ENCODE measurements around the gene NAALADL2.

NAALADL2 gene

DNA sequence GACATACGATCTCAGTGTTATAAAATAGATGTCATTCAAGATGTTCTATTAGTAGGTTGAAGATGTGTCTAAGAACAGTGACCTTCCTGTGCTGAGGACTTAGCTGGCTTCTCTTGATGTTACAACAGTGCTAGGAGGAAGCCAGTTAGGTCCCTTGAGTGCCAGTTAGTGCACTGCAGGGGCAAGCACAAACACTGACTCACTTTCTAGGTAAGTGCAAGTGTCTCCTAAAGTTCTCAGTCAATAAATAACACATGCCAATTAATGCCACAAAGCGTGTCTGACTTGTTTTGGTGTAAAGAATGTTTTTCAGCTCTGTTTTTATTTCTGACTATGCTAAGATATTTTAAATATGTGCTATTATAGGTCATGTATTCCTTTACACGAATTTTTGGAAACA is 211.8 kb downstream of the NAALADL2 start:
- TF ChIP-seq, protein P1, sequence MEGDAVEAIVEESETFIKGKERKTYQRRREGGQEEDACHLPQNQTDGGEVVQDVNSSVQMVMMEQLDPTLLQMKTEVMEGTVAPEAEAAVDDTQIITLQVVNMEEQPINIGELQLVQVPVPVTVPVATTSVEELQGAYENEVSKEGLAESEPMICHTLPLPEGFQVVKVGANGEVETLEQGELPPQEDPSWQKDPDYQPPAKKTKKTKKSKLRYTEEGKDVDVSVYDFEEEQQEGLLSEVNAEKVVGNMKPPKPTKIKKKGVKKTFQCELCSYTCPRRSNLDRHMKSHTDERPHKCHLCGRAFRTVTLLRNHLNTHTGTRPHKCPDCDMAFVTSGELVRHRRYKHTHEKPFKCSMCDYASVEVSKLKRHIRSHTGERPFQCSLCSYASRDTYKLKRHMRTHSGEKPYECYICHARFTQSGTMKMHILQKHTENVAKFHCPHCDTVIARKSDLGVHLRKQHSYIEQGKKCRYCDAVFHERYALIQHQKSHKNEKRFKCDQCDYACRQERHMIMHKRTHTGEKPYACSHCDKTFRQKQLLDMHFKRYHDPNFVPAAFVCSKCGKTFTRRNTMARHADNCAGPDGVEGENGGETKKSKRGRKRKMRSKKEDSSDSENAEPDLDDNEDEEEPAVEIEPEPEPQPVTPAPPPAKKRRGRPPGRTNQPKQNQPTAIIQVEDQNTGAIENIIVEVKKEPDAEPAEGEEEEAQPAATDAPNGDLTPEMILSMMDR (IDR thresholded peaks at IDR 0.05; ENCODE audit: borderline replicate concordance, extremely low read depth, low read length, poor library complexity, severe bottlenecking): no peak
- TF ChIP-seq EZH2 (IDR thresholded peaks at IDR 0.05; ENCODE audit: borderline replicate concordance, low read depth, low read length, severe bottlenecking): no peak
- Histone ChIP-seq H3K4me2 (ENCODE audit: insufficient read depth, low read length) (no peak overlapping the region), H2AFZ (ENCODE audit: low read depth, low read length) (no peak overlapping the region), H3K36me3 (ENCODE audit: insufficient read depth, low read length) (no peaks in the 10 kb centered on the region), H3K9ac (ENCODE audit: low read depth, low read length) (no peak overlapping the region), H3K4me3 (ENCODE audit: low read depth in 1 of 2, low read length in 2 of 2) (no peak overlapping the region), H3K27ac (ENCODE audit: low read length) (no peak overlapping the region), H3K27me3 (ENCODE audit: insufficient read depth, low read length, poor library complexity) (no peaks in the 10 kb centered on the region), H3K79me2 (ENCODE audit: insufficient read depth, low read length) (no peaks in the 10 kb centered on the region), H3K4me1 (ENCODE audit: insufficient read depth, low read length) (no peaks in the 10 kb centered on the region), H3K9me3 (ENCODE audit: insufficient read depth, low read length, severe bottlenecking) (no peaks in the 10 kb centered on the region), H4K20me1 (ENCODE audit: insufficient read depth, low read length) (no peaks in the 10 kb centered on the region)
- DNase-seq (no peak), ATAC-seq (ENCODE audit: insufficient read depth, low read depth) (no peak)

GRCh38 chr3:175073219-175073905 is 214.2 kb downstream of the NAALADL2 start:
- no peak overlapping the region for H3K27ac ChIP-seq (ENCODE audit: low read length)
- H3K4me2 ChIP-seq (ENCODE audit: insufficient read depth, low read length): no peak overlapping the region
- no peaks in the 10 kb centered on the region for H3K36me3 ChIP-seq (ENCODE audit: insufficient read depth, low read length)
- no peak overlapping the region for H2AFZ ChIP-seq (ENCODE audit: low read depth, low read length)
- H3K9ac ChIP-seq (ENCODE audit: low read depth, low read length): no peak overlapping the region
- no peak for DNase-seq
- no peaks in the 10 kb centered on the region for H3K9me3 ChIP-seq (ENCODE audit: insufficient read depth, low read length, severe bottlenecking)
- TF ChIP-seq, protein P1 (IDR thresholded peaks at IDR 0.05; ENCODE audit: borderline replicate concordance, extremely low read depth, low read length, poor library complexity, severe bottlenecking): no peak
- no peak for TF ChIP-seq EZH2 (IDR thresholded peaks at IDR 0.05; ENCODE audit: borderline replicate concordance, low read depth, low read length, severe bottlenecking)
- no peak overlapping the region for H3K4me3 ChIP-seq (ENCODE audit: low read depth in 1 of 2, low read length in 2 of 2)
- no peak for ATAC-seq (ENCODE audit: insufficient read depth, low read depth)
- H4K20me1 ChIP-seq (ENCODE audit: insufficient read depth, low read length): no peaks in the 10 kb centered on the region
- no peaks in the 10 kb centered on the region for H3K4me1 ChIP-seq (ENCODE audit: insufficient read depth, low read length)
- H3K79me2 ChIP-seq (ENCODE audit: insufficient read depth, low read length): no peaks in the 10 kb centered on the region
- H3K27me3 ChIP-seq (ENCODE audit: insufficient read depth, low read length, poor library complexity): no peaks in the 10 kb centered on the region

- TF ChIP-seq, protein P1 (IDR thresholded peaks at IDR 0.05; ENCODE audit: borderline replicate concordance, extremely low read depth, low read length, poor library complexity, severe bottlenecking): no peak
- no peak for TF ChIP-seq EZH2 (IDR thresholded peaks at IDR 0.05; ENCODE audit: borderline replicate concordance, low read depth, low read length, severe bottlenecking)
- Histone ChIP-seq H3K4me2 (ENCODE audit: insufficient read depth, low read length) (no peak overlapping the region), H2AFZ (ENCODE audit: low read depth, low read length) (no peak overlapping the region), H3K27me3 (ENCODE audit: insufficient read depth, low read length, poor library complexity) (no peaks in the 10 kb centered on the region), H3K9me3 (ENCODE audit: insufficient read depth, low read length, severe bottlenecking) (no peaks in the 10 kb centered on the region), H3K9ac (ENCODE audit: low read depth, low read length) (no peak overlapping the region), H3K79me2 (ENCODE audit: insufficient read depth, low read length) (no peaks in the 10 kb centered on the region), H4K20me1 (ENCODE audit: insufficient read depth, low read length) (no peaks in the 10 kb centered on the region), H3K4me3 (ENCODE audit: low read depth in 1 of 2, low read length in 2 of 2) (no peak overlapping the region), H3K36me3 (ENCODE audit: insufficient read depth, low read length) (no peaks in the 10 kb centered on the region), H3K4me1 (ENCODE audit: insufficient read depth, low read length) (no peaks in the 10 kb centered on the region), H3K27ac (ENCODE audit: low read length) (no peak overlapping the region)
- DNase-seq (no peak), ATAC-seq (ENCODE audit: insufficient read depth, low read depth) (no peak)
Measured at GRCh38 chr3:175075269-175075668, 216.1 kb downstream of the NAALADL2 start.

All from DND-41 (cell line).